GM12872 (cell line): ENCODE measurements around the gene STEAP1.

Experiments
- TF ChIP-seq, protein P1 (sequence below): IDR thresholded peaks from 3 replicates; pipeline ENCODE4 v1.5.1; 2011; ENCODE audit warnings: low read depth, mild to moderate bottlenecking, low read length, moderate library complexity; ENCODE audit not compliant: insufficient read depth

STEAP1 gene

DNA sequence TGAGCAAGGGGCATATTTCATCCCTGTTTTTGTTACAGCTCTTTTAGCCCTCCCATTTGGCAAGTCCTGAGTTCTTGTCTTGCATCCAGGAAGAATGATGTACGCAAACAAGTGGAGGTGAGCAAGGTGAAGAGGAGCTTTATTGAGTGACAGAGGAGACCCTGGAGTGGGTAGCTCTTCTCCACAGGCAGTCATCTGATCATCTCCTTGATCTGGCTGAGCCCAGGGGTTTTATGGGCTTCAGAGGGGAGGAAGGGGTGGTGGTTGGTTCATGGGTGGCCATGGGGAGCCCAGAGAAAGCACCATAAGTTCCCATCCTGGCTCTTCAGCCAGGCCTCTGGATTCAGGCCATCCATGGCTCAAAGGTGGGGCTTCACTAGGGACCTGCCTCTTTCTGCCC lies 21.9 kb downstream of the STEAP1 start:
- TF ChIP-seq, protein P1, sequence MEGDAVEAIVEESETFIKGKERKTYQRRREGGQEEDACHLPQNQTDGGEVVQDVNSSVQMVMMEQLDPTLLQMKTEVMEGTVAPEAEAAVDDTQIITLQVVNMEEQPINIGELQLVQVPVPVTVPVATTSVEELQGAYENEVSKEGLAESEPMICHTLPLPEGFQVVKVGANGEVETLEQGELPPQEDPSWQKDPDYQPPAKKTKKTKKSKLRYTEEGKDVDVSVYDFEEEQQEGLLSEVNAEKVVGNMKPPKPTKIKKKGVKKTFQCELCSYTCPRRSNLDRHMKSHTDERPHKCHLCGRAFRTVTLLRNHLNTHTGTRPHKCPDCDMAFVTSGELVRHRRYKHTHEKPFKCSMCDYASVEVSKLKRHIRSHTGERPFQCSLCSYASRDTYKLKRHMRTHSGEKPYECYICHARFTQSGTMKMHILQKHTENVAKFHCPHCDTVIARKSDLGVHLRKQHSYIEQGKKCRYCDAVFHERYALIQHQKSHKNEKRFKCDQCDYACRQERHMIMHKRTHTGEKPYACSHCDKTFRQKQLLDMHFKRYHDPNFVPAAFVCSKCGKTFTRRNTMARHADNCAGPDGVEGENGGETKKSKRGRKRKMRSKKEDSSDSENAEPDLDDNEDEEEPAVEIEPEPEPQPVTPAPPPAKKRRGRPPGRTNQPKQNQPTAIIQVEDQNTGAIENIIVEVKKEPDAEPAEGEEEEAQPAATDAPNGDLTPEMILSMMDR, result no peak

DNA sequence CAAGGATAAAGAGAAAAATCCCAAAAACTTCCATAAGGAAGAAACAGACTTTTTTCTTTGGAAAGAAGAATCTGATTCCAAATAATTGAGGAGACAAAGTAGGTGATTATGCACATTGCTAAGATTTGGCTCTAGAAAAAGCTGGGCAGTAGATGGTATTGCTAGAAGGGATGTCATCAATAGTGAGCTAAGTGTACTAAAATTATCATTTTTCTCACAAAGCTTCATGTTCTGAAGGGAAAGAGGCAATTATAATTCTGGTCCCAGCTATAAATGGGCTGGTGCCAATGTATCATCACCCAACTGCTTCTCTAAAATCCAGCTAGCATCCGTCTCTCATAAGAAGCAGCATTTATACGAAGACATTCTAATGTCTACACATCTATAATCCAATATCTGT lies 23.9 kb downstream of the STEAP1 start:
- TF ChIP-seq, protein P1, result no peak

DNA sequence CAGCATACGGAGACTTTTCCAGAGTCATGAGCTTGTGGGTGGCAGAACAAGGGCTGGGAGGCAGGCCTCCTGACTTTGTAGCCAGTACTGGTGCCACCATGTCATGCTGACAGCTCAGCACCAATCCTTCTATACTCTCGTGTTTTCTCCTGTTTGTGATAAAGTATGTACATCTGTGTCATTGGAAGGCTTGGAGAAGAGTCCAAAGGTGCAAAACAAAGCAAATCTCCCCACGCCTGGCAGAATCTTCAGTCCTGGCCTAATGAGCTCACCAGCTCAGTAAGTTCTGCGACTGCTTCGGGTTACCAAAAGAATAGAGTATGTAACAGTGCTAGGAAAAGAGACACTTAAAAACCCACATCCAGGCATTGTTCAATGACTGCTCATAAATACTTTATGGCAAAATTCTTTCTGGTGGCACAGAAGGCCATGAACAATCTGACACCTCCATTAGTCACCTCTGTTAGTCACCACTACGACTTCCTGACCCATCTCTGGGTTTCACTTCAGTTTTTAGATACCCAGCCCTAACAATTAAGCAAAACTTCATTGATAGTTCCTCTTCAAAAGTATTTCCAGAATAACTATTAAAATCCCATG lies 24.5 kb downstream of the STEAP1 start:
- TF ChIP-seq, protein P1, result no peak

DNA sequence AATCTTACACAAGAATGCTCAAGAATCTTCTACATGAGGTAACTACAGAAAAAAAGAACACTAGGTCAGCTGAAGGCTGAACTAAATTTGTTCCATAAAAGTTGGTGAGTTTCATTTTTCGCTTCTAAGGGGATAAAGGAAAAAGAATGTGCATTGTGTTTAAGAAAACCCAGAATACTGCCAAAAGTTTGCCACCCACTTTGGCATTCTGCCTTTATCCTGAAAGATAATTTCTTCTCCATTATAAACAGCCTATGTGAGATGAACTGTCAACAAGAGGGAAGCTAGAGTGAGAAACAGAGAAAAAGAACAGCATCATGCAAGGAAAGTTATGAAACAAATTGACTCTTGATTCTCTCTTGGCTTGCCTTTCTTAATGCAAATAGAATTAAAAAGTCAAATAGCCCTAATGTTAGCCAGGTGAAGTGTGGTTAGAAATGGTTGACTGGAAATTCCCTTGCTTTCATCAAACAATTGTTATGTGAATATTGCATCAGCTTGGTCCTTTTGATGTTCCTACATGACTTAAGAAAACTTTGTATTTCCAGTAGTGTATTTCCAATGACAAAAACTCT lies 25.8 kb downstream of the STEAP1 start:
- TF ChIP-seq, protein P1, result no peak

DNA sequence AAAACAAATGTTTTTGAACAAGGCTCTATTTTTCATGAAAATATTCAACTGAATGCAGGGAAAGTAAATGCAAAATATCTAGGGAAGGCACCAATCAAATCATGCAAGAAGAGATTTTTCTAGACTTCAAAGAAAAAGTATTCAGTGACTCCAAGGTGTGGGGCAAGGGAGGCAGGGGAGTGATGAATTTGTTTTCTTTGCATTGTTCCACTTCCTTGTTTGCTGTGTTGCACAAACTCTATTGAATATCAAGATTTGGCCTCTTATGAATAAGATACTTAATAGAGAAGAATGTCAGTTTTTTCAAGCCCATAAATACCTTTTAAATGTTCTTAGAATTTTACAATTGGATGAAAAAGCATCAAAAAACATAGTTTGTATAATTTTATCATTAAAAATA lies 26.4 kb downstream of the STEAP1 start:
- TF ChIP-seq, protein P1, result no peak

DNA sequence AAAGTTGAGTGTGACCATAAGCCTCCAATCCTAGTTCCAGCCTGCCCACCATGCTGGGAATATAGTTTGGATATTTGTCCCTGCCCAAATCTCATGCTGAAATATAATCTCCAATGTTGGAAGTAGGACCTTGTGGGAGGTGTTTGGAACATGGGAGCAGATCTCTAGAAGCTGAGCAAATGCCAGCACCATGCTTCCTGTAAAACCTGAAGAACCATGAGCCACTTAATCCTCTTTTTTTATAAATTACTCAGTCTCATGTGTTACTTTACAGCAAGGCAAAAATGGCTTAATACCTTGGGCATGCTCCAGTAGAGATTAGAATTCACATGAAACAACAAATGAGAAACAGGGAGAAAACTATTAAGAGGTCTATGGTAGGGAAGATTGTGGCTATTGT lies 27.2 kb downstream of the STEAP1 start:
- TF ChIP-seq, protein P1, result no peak

DNA sequence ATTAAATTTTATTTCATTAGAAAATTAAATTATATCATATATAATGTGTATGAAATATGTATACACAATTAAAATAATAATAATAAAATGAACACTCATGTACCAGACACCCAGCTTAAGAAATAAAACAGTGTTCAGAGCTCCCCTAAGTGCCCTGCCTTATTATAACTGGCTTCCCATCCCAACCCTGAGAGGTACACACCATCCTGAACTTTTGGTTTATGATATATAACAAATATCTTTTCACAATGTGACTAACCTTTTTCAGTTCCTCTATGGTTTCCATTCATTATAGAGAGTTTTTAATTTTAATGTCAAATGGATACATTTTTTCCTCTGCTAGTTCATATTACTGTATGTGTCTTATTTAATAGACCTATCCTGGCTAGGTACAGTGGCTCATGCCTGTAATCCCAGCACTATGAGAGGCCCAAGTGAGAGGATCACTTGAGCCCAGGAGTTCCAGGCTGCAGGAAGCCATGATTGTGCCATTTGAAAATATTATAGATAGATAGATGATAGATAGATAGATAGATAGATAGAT lies 33.3 kb downstream of the STEAP1 start:
- TF ChIP-seq, protein P1, result no peak
